Epithelial cell of esophagus (primary cell): Measurements from ENCODE around the gene ACOT7.

ENCODE experiments used
- DNase-seq: peaks from one replicate; pipeline ENCODE4 v3.0.0; 2010; ENCODE audit warnings: low read depth
- H3K4me3 ChIP-seq: 2 replicates; pipeline ENCODE4 v1.5.1; 2011; ENCODE audit warnings: mild to moderate bottlenecking, low read length, control low read depth
- TF ChIP-seq, protein P1 (sequence below): IDR thresholded peaks from 2 replicates; pipeline ENCODE4 v1.5.1; 2011; ENCODE audit warnings: low read depth, mild to moderate bottlenecking, low read length, control low read depth, inconsistent platforms; ENCODE audit not compliant: insufficient read depth; ENCODE audit errors: missing control alignments

Gene ACOT7

DNA sequence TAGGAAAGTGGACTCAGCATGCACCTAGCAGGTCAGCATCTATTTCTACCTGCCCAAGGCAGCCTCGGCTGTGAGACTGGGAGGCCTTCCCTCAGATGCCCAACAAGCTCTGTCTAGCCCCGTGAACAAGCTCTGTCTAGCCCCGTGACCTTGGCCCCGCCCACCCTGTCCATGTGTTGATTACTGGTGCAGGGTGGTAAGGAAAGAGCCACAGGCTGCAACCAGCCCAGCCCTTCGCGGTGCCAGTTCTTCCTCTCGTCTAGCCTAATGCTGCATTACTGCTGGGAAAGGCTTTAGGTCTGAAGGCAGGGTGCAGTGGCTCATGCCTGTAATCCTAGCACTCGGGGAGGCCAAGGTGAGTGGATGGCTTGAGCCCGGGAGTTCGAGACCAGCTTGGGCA, 134.9 kb downstream of the ACOT7 start:
- TF ChIP-seq, protein P1, sequence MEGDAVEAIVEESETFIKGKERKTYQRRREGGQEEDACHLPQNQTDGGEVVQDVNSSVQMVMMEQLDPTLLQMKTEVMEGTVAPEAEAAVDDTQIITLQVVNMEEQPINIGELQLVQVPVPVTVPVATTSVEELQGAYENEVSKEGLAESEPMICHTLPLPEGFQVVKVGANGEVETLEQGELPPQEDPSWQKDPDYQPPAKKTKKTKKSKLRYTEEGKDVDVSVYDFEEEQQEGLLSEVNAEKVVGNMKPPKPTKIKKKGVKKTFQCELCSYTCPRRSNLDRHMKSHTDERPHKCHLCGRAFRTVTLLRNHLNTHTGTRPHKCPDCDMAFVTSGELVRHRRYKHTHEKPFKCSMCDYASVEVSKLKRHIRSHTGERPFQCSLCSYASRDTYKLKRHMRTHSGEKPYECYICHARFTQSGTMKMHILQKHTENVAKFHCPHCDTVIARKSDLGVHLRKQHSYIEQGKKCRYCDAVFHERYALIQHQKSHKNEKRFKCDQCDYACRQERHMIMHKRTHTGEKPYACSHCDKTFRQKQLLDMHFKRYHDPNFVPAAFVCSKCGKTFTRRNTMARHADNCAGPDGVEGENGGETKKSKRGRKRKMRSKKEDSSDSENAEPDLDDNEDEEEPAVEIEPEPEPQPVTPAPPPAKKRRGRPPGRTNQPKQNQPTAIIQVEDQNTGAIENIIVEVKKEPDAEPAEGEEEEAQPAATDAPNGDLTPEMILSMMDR, result no peak
- DNase-seq, result peak; percentile 93
- H3K4me3 ChIP-seq, result no peak overlapping the region

DNA sequence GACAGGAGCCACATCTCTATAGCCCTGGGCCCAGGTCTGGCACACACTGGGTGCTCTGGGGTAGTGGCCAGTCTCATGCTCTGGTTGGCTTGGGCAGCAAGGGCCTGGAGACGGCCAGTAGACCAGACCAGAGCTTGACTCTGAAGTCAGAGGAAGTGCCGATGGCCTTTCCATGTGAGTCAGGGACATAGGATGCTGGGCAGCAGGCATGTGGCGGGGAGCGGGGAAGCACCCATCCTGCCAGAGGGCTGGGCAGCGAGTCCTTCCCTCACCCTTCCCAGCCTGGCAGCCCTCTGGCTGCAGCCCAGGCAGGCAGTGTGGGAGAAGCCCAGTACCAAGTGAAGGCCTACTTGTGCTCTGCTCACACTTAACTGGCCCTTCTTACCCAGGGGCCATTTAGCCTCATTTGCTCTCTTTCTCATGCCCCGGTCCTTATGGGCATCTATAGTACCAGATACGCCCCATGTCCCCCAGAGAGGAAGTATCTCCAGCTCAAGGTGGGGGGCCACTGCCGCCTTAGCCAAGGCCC, 136.0 kb downstream of the ACOT7 start:
- TF ChIP-seq, protein P1, result no peak
- H3K4me3 ChIP-seq, result no peak overlapping the region
- no peak for DNase-seq

DNA sequence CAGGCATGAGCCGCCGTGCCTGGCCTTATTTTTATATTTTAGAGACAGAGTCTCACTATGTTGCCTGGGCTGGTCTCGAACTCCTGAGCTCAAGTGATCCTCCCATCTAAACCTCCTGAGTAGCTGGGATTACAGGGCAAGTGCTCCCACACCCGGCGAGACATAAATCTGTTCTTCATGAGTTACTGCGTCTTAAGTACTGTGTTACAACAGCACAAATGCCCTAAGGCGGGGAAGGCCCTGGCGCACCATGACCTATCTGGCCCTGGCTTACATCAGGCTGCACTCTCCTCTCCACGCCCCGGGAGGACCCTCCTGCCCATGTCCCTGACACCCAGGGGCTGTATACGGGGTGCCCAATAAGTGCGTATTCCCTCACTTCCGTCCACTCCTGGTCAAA, 136.9 kb downstream of the ACOT7 start:
- no peak overlapping the region for H3K4me3 ChIP-seq
- DNase-seq, result no peak
- TF ChIP-seq, protein P1, result no peak

DNA sequence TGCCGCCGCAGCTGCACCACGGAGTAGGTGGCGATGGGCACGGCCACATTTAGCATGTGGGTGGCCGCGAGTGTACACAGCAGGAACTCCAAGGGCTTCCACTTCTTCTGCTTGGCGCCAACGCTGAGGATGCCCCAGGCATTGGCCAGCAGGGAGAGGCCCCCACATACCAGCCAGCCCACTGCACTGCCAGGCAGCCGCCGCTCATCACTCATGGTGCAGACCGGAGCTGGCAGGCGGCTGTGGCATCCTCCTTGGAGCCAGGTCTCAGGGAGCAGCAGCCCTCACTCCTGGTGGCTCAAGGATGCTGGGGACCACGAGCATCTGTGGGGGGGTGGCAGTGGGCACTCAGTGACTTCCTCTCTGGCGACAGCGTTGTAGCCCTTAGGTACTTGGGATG, 138.9 kb downstream of the ACOT7 start:
- DNase-seq, result no peak
- TF ChIP-seq, protein P1, result no peak
- H3K4me3 ChIP-seq, result no peak overlapping the region

DNA sequence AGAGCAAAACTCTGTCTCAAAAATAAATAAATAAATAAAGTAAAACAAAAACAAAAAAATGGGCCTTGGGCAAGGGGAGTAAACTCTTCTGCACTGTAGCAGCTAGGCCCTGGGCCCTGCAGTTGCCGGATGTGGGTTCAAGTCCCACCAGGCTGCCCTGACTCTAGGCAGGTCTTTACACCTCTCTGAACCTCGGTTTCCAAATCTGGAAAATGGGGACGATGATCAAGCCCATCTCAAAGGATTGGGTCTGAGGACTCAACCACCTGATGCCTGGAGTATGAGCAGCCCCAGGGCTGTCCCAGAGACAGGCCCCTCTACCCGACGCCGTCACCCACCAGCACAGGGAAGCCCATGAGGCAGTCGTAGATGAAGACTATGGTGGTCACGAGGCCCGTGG, 140.2 kb downstream of the ACOT7 start:
- TF ChIP-seq, protein P1, result no peak
- no peak for DNase-seq
- H3K4me3 ChIP-seq, result no peak overlapping the region

DNA sequence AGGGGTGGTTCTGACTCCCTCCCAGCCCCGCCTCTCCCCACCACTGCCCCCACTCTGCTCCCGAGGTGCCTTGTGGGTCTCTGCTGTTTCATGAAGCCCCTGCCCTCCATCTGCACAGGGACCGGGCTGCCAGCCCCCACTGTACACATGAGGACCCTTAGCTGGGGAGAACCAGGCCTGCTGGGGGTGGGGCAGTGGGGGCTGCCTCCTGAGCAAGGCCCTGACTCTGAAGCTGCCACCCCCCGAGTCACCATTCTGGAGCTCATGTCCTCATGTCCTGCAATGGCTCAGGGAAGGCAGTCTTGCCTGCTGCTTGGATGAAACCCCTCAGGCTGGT, 141.2 kb downstream of the ACOT7 start:
- TF ChIP-seq, protein P1, result no peak
- no peak overlapping the region for H3K4me3 ChIP-seq
- no peak for DNase-seq

DNA sequence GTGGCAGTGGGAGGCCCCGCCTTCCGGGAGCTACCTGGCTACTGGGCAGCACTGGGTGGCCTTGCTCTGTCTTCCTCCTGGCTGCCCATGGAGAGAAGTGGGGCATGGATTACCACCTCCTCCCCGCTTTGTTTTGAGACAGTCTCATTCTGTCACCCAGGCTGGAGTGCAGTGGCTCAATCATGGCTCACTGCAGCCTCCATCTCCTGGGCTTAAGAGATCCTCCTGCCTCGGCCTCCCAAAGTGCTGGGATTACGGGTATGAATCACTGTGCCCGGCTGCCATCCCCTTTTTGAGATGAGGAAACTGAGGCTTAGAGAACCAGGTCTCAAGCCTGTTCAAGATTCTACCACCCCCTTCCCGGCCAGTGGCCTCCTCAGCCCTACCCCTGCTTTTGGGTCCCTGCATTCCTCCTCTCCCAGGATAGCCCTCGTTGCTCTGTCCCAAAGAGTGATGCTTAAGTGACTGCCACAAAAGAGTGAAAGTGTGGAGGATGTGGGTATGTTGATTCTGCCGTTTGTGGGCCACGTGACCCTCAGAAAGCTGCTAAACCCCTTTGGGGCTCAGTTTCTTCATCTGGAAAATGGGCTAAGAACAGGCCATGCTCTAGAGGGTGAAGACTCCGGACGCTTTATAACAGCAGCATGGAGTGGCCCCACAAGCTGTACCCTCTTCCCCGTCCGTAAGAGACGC, 141.7 kb downstream of the ACOT7 start:
- TF ChIP-seq, protein P1, result no peak
- no peak for DNase-seq
- no peak overlapping the region for H3K4me3 ChIP-seq
